IMR-90 (cell line): Measurements from ENCODE around the gene CCDC136. TPM values are rescaled to one million over a fixed set of nuclear protein-coding genes. Genes with fewer than 3 reads are reported as not detected.

Source experiments
- ATAC-seq: fragments of 200-7000 bp; cut with Tn5 transposase; 2 replicates; pipeline ENCODE4 v1.9.1; 2020; ENCODE audit warnings: low read depth, mild to moderate bottlenecking, moderate library complexity
- BruUV-seq: library from RNA; stranded (reverse); fragments of 400-500 nt; replicated peaks from 2 replicates; lab custom pipeline; 2021; lab: Mats Ljungman, UMichigan
- CTCF ChIA-PET: fragments of 300-600 bp; formaldehyde crosslinking; extraction: SDS; loops from one replicate; lab custom pipeline; 2021; ENCODE audit warnings: antibody characterized with exemption; lab: Yijun Ruan, JAX
- POLR2A ChIA-PET: fragments of 300-600 bp; sonication (Branson Sonifier 250); formaldehyde crosslinking; loops from one replicate; lab custom pipeline; 2022; ENCODE audit warnings: antibody characterized with exemption; ENCODE audit not compliant: unreplicated experiment; lab: Charles Lee
- DNase-seq: peaks from one replicate; pipeline ENCODE4 v3.0.0; 2013
- H2AFZ ChIP-seq: replicated peaks from 2 replicates; pipeline ENCODE3; 2013; ENCODE audit warnings: low read length, mild to moderate bottlenecking; ENCODE audit not compliant: poor library complexity
- H2AK5ac ChIP-seq: 2 replicates; pipeline ENCODE4 v1.6.1; 2013; ENCODE audit warnings: low read depth, low read length, inconsistent platforms
- H2AK9ac ChIP-seq: replicated peaks from 2 replicates; pipeline ENCODE3; 2013; ENCODE audit warnings: mild to moderate bottlenecking, low read depth, low read length, moderate library complexity; ENCODE audit not compliant: poor library complexity
- H2BK120ac ChIP-seq: 2 replicates; pipeline ENCODE4 v1.6.1; 2013; ENCODE audit warnings: low read depth, low read length, inconsistent platforms
- H2BK15ac ChIP-seq: 3 replicates; pipeline ENCODE4 v1.6.1; 2013; ENCODE audit warnings: low read depth, low read length, inconsistent platforms
- H2BK20ac ChIP-seq: 2 replicates; pipeline ENCODE4 v1.6.1; 2013; ENCODE audit warnings: low read depth, mild to moderate bottlenecking, inconsistent platforms, low read length, moderate library complexity
- H2BK5ac ChIP-seq: 2 replicates; pipeline ENCODE4 v1.6.1; 2013; ENCODE audit warnings: mild to moderate bottlenecking, low read depth, low read length, inconsistent platforms; ENCODE audit not compliant: poor library complexity, severe bottlenecking
- H3K14ac ChIP-seq: replicated peaks from 2 replicates; pipeline ENCODE4 v1.6.1; 2013; ENCODE audit warnings: low read depth, low read length, inconsistent platforms
- H3K18ac ChIP-seq: 2 replicates; pipeline ENCODE4 v1.6.1; 2013; ENCODE audit warnings: low read depth, low read length, control low read depth
- H3K23ac ChIP-seq: 2 replicates; pipeline ENCODE4 v1.6.1; 2013; ENCODE audit warnings: low read depth, low read length, inconsistent platforms
- H3K27ac ChIP-seq: 2 replicates; pipeline ENCODE4 v1.5.1; 2013; ENCODE audit warnings: mild to moderate bottlenecking, control low read depth, low read length; ENCODE audit not compliant: insufficient read depth
- H3K27me3 ChIP-seq: 2 replicates; pipeline ENCODE4 v1.6.1; 2013; ENCODE audit warnings: low read length; ENCODE audit not compliant: control insufficient read depth, insufficient read depth
- H3K36me3 ChIP-seq: 2 replicates; pipeline ENCODE4 v1.6.1; 2013; ENCODE audit warnings: low read length, mixed read lengths; ENCODE audit not compliant: control insufficient read depth, insufficient read depth
- H3K4ac ChIP-seq: 2 replicates; pipeline ENCODE4 v1.6.1; 2013; ENCODE audit warnings: low read depth, low read length, inconsistent platforms
- H3K4me1 ChIP-seq: 2 replicates; pipeline ENCODE4 v1.6.1; 2013; ENCODE audit warnings: low read length, mixed read lengths; ENCODE audit not compliant: control insufficient read depth, insufficient read depth
- H3K4me2 ChIP-seq: 2 replicates; pipeline ENCODE4 v1.6.1; 2013; ENCODE audit warnings: low read depth, mild to moderate bottlenecking, control low read depth, low read length, moderate library complexity
- H3K4me3 ChIP-seq: 2 replicates; pipeline ENCODE4 v1.5.1; 2013; ENCODE audit warnings: low read depth, mild to moderate bottlenecking, control low read depth, low read length, moderate library complexity; ENCODE audit not compliant: insufficient read depth
- H3K56ac ChIP-seq: 2 replicates; pipeline ENCODE4 v1.6.1; 2013; ENCODE audit warnings: low read length, inconsistent platforms; ENCODE audit not compliant: insufficient read depth; ENCODE audit errors: extremely low read depth
- H3K79me1 ChIP-seq, 2 experiments: 2 replicates each; pipeline ENCODE4 v1.6.1; 2013; ENCODE audit warnings: low read length in 2 of 2, inconsistent platforms in 1 of 2, low read depth in 1 of 2
- H3K9ac ChIP-seq: 2 replicates; pipeline ENCODE4 v1.6.1; 2013; ENCODE audit warnings: low read depth, low read length, control low read depth
- H3K9me1 ChIP-seq: 2 replicates; pipeline ENCODE4 v1.6.1; 2013; ENCODE audit warnings: low read length, inconsistent platforms; ENCODE audit not compliant: insufficient read depth
- H3K9me3 ChIP-seq: 2 replicates; pipeline ENCODE4 v1.6.1; 2013; ENCODE audit warnings: low read length; ENCODE audit not compliant: control insufficient read depth, insufficient read depth
- H4K20me1 ChIP-seq: 2 replicates; pipeline ENCODE4 v1.6.1; 2013; ENCODE audit warnings: low read length, inconsistent platforms; ENCODE audit not compliant: insufficient read depth
- H4K5ac ChIP-seq: 2 replicates; pipeline ENCODE4 v1.6.1; 2013; ENCODE audit warnings: mild to moderate bottlenecking, low read depth, low read length, control low read depth
- H4K8ac ChIP-seq, 2 experiments: 2 replicates each; pipeline ENCODE4 v1.6.1; 2013; ENCODE audit warnings: low read depth in 2 of 2, low read length in 2 of 2, control low read depth in 1 of 2, inconsistent platforms in 1 of 2
- H4K91ac ChIP-seq: 2 replicates; pipeline ENCODE4 v1.6.1; 2013; ENCODE audit warnings: low read depth, low read length, inconsistent platforms; ENCODE audit not compliant: insufficient read depth
- BHLHE40 ChIP-seq: fragments of 150-350 bp; IDR thresholded peaks from 2 replicates; pipeline ENCODE4 v1.6.1; 2016; ENCODE audit warnings: mild to moderate bottlenecking, low read depth, low read length
- CEBPB ChIP-seq: IDR thresholded peaks from 2 replicates; pipeline ENCODE4 v1.6.1; 2012; ENCODE audit warnings: low read depth, low read length, improper control_type of control experiment
- CHD1 ChIP-seq: IDR thresholded peaks from 2 replicates; pipeline ENCODE4 v1.6.1; 2012; ENCODE audit warnings: low read depth, low read length, improper control_type of control experiment
- ELK1 ChIP-seq: fragments of 150-350 bp; IDR thresholded peaks from 2 replicates; pipeline ENCODE4 v1.6.1; 2016; ENCODE audit warnings: low read depth, mild to moderate bottlenecking, low read length, moderate library complexity, borderline replicate concordance
- FOS ChIP-seq: fragments of 150-350 bp; IDR thresholded peaks from 2 replicates; pipeline ENCODE4 v1.6.1; 2016; ENCODE audit warnings: low read depth, low read length
- MAFK ChIP-seq: IDR thresholded peaks from 2 replicates; pipeline ENCODE4 v1.6.1; 2012; ENCODE audit warnings: low read depth, low read length, improper control_type of control experiment
- MAZ ChIP-seq: IDR thresholded peaks from 2 replicates; pipeline ENCODE4 v1.6.1; 2012; ENCODE audit warnings: low read depth, mild to moderate bottlenecking, low read length, improper control_type of control experiment, moderate library complexity, borderline replicate concordance
- MXI1 ChIP-seq: IDR thresholded peaks from 2 replicates; pipeline ENCODE4 v1.6.1; 2012; ENCODE audit warnings: low read depth, mild to moderate bottlenecking, low read length, moderate library complexity, borderline replicate concordance
- NFE2L2 ChIP-seq: fragments of 150-350 bp; IDR thresholded peaks from 2 replicates; pipeline ENCODE4 v1.6.1; 2016; ENCODE audit warnings: low read depth, mild to moderate bottlenecking, low read length
- POLR2A ChIP-seq: IDR thresholded peaks from 2 replicates; pipeline ENCODE4 v1.6.1; 2012; ENCODE audit warnings: mild to moderate bottlenecking, low read depth, low read length
- RAD21 ChIP-seq: IDR thresholded peaks from 2 replicates; pipeline ENCODE4 v1.6.1; 2012; ENCODE audit warnings: low read length, improper control_type of control experiment
- RCOR1 ChIP-seq: IDR thresholded peaks from 2 replicates; pipeline ENCODE4 v1.6.1; 2012; ENCODE audit warnings: mild to moderate bottlenecking, low read length, improper control_type of control experiment; ENCODE audit not compliant: insufficient replicate concordance
- RFX5 ChIP-seq: IDR thresholded peaks from 2 replicates; pipeline ENCODE4 v1.8.0; 2012; ENCODE audit warnings: low read depth, mild to moderate bottlenecking, low read length, moderate library complexity
- SMC3 ChIP-seq: fragments of 150-350 bp; IDR thresholded peaks from 2 replicates; pipeline ENCODE4 v1.6.1; 2016; ENCODE audit warnings: low read depth, mild to moderate bottlenecking, antibody characterized with exemption, low read length, moderate library complexity
- USF2 ChIP-seq: fragments of 150-350 bp; IDR thresholded peaks from 2 replicates; pipeline ENCODE4 v1.6.1; 2017; ENCODE audit warnings: mild to moderate bottlenecking, antibody characterized with exemption, low read length, low read depth
- WGBS, 2 experiments: methylation state at CpG; one replicate each; pipeline versions ENCODE4 v1.1.5 to v1.1.7; 2013; ENCODE audit warnings: missing lambda C conversion rate in 2 of 2; ENCODE audit not compliant: insufficient read length in 1 of 2; ENCODE audit errors: extremely low coverage in 2 of 2; 5-methylcytosine and 5-hydroxymethylcytosine counted together
- dilution Hi-C: fragments of 300-500 bp; cut with HindIII; formaldehyde crosslinking; loops from one replicate; pipeline ENCODE4 v1.14.3; 2018; ENCODE audit warnings: low sequenced_read_pairs; ENCODE audit not compliant: unreplicated experiment
- in situ Hi-C: fragments of 300-500 bp; cut with MboI; formaldehyde crosslinking; loops from 3 replicates; pipeline ENCODE4 v1.14.3; 2019; ENCODE audit warnings: low sequenced_read_pairs, inconsistent platforms, mixed read lengths
- intact Hi-C: fragments of 100-400 bp; cut with micrococcal nuclease; formaldehyde crosslinking; loops from 2 replicates; pipeline ENCODE4 v1.10.0; 2022
- polyA plus RNA-seq, 3 experiments: library from polyadenylated mRNA; depleted of rRNA; stranded (reverse); fragments of >200 nt; gene quantifications; 2 replicates each; pipeline ENCODE4 v1.2.3, GENCODE V29; 2012; ENCODE audit warnings: low replicate concordance in 1 of 3
- total RNA-seq: library from RNA; depleted of rRNA; stranded (reverse); fragments of >200 nt; gene quantifications from 2 replicates; pipeline ENCODE4 v1.2.3, GENCODE V29; 2012

Gene CCDC136
- total and polyA plus RNA-seq, 2 of the 4 experiments (the other 2 are of a cell fraction), result 7.7 to 18.0 TPM

GRCh38 chr7:128743112-128743772, 48.5 kb upstream of the CCDC136 start:
- no peak overlapping the region for H2BK120ac ChIP-seq
- dilution Hi-C loops (no loop called here), intact Hi-C loops (loop anchor here (5.0 kb wide), 1 partner anchor 89 kb away; the partner anchor contains the start of gene FLNC), in situ Hi-C loops (no loop called here)
- CTCF ChIA-PET, result interaction anchor here (0.7 kb wide), 1 partner anchor 32 kb away, joined by 6 read pairs; the partner anchor contains the start of gene OPN1SW
- H3K14ac ChIP-seq, result no peak overlapping the region
- no peak overlapping the region for H3K4me2 ChIP-seq
- H3K79me1 ChIP-seq, result peaks cover 0 to 22% of the 10 kb centered on the region in 2 experiments; a peak in 2 of 4 replicates
- no TSS peak for BruUV-seq
- peaks cover 6% of the 10 kb centered on the region for H3K4me1 ChIP-seq
- no peak overlapping the region for H2BK5ac ChIP-seq
- no peaks in the 10 kb centered on the region for H3K27me3 ChIP-seq
- H2AK9ac ChIP-seq, result no peak overlapping the region
- 100% methylated on average over 1 of the region's 7 CpGs; no CpG with 5 or more reads in 1 of the 2 experiments for WGBS, 2 experiments
- POLR2A ChIA-PET, result interaction anchor here (0.7 kb wide), 2 partner anchors 8 to 337 kb away, joined by 4 to 5 read pairs; no protein-coding TSS in a partner anchor
- H3K9me3 ChIP-seq, result no peaks in the 10 kb centered on the region
- no peak overlapping the region for H2BK15ac ChIP-seq
- H3K4me3 ChIP-seq, result no peak overlapping the region
- H3K56ac ChIP-seq, result no peak overlapping the region
- ATAC-seq, result no peak
- peaks cover 90% of the 10 kb centered on the region for H4K20me1 ChIP-seq
- no peak overlapping the region for H4K5ac ChIP-seq
- peaks cover 12% of the 10 kb centered on the region for H3K36me3 ChIP-seq
- no peak overlapping the region for H2AFZ ChIP-seq
- H3K23ac ChIP-seq, result no peak overlapping the region
- no peak overlapping the region for H3K9ac ChIP-seq
- no peak overlapping the region for H3K27ac ChIP-seq
- no peak overlapping the region for H3K18ac ChIP-seq
- no peak for DNase-seq
- no peak overlapping the region for H2BK20ac ChIP-seq
- H3K9me1 ChIP-seq, result peaks cover 18% of the 10 kb centered on the region
- H4K91ac ChIP-seq, result no peak overlapping the region
- no peak overlapping the region for H4K8ac ChIP-seq
- peak overlapping the region; percentile 2; the same call in 1 of the 2 replicates for H2AK5ac ChIP-seq
- no peak overlapping the region for H3K4ac ChIP-seq
- no peak for TF ChIP-seq RCOR1
- no peak for TF ChIP-seq POLR2A
- TF ChIP-seq MAFK, result no peak
- no peak for TF ChIP-seq USF2
- TF ChIP-seq RFX5, result no peak
- no peak for TF ChIP-seq MAZ
- TF ChIP-seq FOS, result no peak
- TF ChIP-seq CEBPB, result no peak
- TF ChIP-seq ELK1, result no peak
- no peak for TF ChIP-seq MXI1
- no peak for TF ChIP-seq RAD21
- TF ChIP-seq NFE2L2, result no peak
- no peak for TF ChIP-seq CHD1
- no peak for TF ChIP-seq BHLHE40
- TF ChIP-seq SMC3, result no peak
